ENCODE measurements around the gene CHST9.

Gene CHST9

GRCh38 chr18:27226556-27227075 lies 41.5 kb upstream of the CHST9 start:
- Histone ChIP-seq H3K27me3 (ENCODE audit: insufficient read depth, low read length, poor library complexity) (no peaks in the 10 kb centered on the region), H3K4me2 (ENCODE audit: insufficient read depth, low read length) (no peak overlapping the region), H3K4me3 (ENCODE audit: low read depth in 1 of 2, low read length in 2 of 2) (no peak overlapping the region), H4K20me1 (ENCODE audit: insufficient read depth, low read length) (no peaks in the 10 kb centered on the region), H3K36me3 (ENCODE audit: insufficient read depth, low read length) (no peaks in the 10 kb centered on the region), H3K4me1 (ENCODE audit: insufficient read depth, low read length) (no peaks in the 10 kb centered on the region), H3K9me3 (ENCODE audit: insufficient read depth, low read length, severe bottlenecking) (no peaks in the 10 kb centered on the region), H3K9ac (ENCODE audit: low read depth, low read length) (no peak overlapping the region), H2AFZ (ENCODE audit: low read depth, low read length) (no peak overlapping the region), H3K27ac (ENCODE audit: low read length) (no peak overlapping the region), H3K79me2 (ENCODE audit: insufficient read depth, low read length) (no peaks in the 10 kb centered on the region)
- ATAC-seq (ENCODE audit: insufficient read depth, low read depth) (no peak), DNase-seq (no peak)
- TF ChIP-seq, protein P1, sequence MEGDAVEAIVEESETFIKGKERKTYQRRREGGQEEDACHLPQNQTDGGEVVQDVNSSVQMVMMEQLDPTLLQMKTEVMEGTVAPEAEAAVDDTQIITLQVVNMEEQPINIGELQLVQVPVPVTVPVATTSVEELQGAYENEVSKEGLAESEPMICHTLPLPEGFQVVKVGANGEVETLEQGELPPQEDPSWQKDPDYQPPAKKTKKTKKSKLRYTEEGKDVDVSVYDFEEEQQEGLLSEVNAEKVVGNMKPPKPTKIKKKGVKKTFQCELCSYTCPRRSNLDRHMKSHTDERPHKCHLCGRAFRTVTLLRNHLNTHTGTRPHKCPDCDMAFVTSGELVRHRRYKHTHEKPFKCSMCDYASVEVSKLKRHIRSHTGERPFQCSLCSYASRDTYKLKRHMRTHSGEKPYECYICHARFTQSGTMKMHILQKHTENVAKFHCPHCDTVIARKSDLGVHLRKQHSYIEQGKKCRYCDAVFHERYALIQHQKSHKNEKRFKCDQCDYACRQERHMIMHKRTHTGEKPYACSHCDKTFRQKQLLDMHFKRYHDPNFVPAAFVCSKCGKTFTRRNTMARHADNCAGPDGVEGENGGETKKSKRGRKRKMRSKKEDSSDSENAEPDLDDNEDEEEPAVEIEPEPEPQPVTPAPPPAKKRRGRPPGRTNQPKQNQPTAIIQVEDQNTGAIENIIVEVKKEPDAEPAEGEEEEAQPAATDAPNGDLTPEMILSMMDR (IDR thresholded peaks at IDR 0.05; ENCODE audit: borderline replicate concordance, extremely low read depth, low read length, poor library complexity, severe bottlenecking): no peak
- no peak for TF ChIP-seq EZH2 (IDR thresholded peaks at IDR 0.05; ENCODE audit: borderline replicate concordance, low read depth, low read length, severe bottlenecking)

DNA sequence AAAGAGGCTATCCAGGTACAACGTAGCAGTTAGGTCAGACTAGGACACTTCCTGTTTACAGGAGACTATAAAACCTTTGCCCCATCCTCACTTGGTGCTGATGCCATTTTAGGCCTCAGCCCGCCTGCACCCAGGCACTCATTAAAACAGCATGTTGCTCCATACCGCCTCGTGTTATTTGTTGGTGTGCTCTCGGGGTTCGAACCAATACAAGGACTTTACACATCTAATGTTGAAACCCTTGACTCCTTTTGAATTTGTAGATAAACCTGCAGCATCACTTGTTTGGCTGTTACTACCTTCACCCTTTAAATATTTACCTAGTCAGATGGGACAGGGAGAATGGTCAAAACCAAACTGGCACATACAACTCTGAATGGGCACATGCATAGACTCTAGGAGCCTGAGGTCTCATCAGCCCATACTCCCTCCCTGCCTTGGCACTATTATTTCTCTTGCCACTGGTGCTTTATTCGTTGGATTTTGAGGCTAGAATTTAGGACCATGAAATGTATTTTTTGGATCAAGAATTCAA lies 40.9 kb upstream of the CHST9 start:
- Histone ChIP-seq H3K9ac (ENCODE audit: low read depth, low read length) (no peak overlapping the region), H2AFZ (ENCODE audit: low read depth, low read length) (peak overlapping the region; percentile 31; the same call in 1 of the 2 replicates), H3K4me1 (ENCODE audit: insufficient read depth, low read length) (no peaks in the 10 kb centered on the region), H3K4me3 (ENCODE audit: low read depth in 1 of 2, low read length in 2 of 2) (no peak overlapping the region), H3K36me3 (ENCODE audit: insufficient read depth, low read length) (no peaks in the 10 kb centered on the region), H3K79me2 (ENCODE audit: insufficient read depth, low read length) (no peaks in the 10 kb centered on the region), H4K20me1 (ENCODE audit: insufficient read depth, low read length) (no peaks in the 10 kb centered on the region), H3K27me3 (ENCODE audit: insufficient read depth, low read length, poor library complexity) (no peaks in the 10 kb centered on the region), H3K4me2 (ENCODE audit: insufficient read depth, low read length) (no peak overlapping the region), H3K27ac (ENCODE audit: low read length) (no peak overlapping the region), H3K9me3 (ENCODE audit: insufficient read depth, low read length, severe bottlenecking) (no peaks in the 10 kb centered on the region)
- ATAC-seq (ENCODE audit: insufficient read depth, low read depth) (no peak), DNase-seq (no peak)
- no peak for TF ChIP-seq EZH2 (IDR thresholded peaks at IDR 0.05; ENCODE audit: borderline replicate concordance, low read depth, low read length, severe bottlenecking)
- TF ChIP-seq, protein P1 (IDR thresholded peaks at IDR 0.05; ENCODE audit: borderline replicate concordance, extremely low read depth, low read length, poor library complexity, severe bottlenecking): no peak

DNA sequence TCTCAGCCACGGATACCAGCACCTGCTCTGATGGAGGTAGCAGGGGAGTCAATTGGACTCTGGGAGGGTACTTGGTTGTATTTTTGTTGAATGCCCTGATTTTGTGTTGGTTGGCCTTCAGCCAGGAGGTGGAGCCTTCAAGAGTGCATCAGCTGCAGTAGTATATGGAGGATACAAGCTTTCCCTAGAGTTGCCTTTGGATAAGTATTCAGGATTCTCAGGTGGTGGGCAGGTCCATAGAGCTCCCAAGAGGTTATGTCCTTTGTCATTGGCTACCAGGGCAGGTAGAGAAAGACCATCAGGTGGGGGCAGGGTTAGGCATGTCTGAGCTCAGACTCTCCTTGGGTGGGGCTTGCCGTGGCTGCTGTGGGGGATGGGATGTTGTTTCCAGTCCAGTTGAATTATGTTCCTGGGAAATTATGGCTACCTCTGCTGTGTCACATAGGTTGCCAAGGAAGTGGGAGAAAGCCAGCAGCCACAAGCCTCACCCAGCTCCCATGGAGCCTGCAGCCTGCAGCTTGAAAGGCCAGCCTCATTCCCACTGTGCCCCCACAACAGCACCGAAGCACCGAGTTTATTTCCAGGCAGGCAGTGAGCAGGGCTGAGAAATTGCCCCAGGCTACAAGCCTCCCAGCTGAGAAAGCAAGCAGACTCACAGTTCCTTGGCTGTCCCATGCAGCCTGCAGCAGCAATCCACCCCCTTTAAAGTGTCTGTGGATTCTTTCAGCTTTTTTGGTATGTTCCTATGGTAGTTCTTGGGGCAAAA lies 38.6 kb upstream of the CHST9 start:
- no peaks in the 10 kb centered on the region for H3K36me3 ChIP-seq (ENCODE audit: insufficient read depth, low read length)
- no peak overlapping the region for H3K4me3 ChIP-seq (ENCODE audit: low read depth in 1 of 2, low read length in 2 of 2)
- H3K9me3 ChIP-seq (ENCODE audit: insufficient read depth, low read length, severe bottlenecking): no peaks in the 10 kb centered on the region
- H3K4me1 ChIP-seq (ENCODE audit: insufficient read depth, low read length): no peaks in the 10 kb centered on the region
- no peaks in the 10 kb centered on the region for H4K20me1 ChIP-seq (ENCODE audit: insufficient read depth, low read length)
- no peak for ATAC-seq (ENCODE audit: insufficient read depth, low read depth)
- no peak overlapping the region for H3K4me2 ChIP-seq (ENCODE audit: insufficient read depth, low read length)
- no peaks in the 10 kb centered on the region for H3K27me3 ChIP-seq (ENCODE audit: insufficient read depth, low read length, poor library complexity)
- no peak overlapping the region for H3K27ac ChIP-seq (ENCODE audit: low read length)
- no peak overlapping the region for H3K9ac ChIP-seq (ENCODE audit: low read depth, low read length)
- no peak overlapping the region for H2AFZ ChIP-seq (ENCODE audit: low read depth, low read length)
- H3K79me2 ChIP-seq (ENCODE audit: insufficient read depth, low read length): no peaks in the 10 kb centered on the region
- TF ChIP-seq EZH2 (IDR thresholded peaks at IDR 0.05; ENCODE audit: borderline replicate concordance, low read depth, low read length, severe bottlenecking): no peak
- TF ChIP-seq, protein P1 (IDR thresholded peaks at IDR 0.05; ENCODE audit: borderline replicate concordance, extremely low read depth, low read length, poor library complexity, severe bottlenecking): no peak
- no peak for DNase-seq

All from DND-41 (cell line).